Cardiac septum (tissue), 1 donor: ENCODE measurements around the gene CDKN1C. TPM values are rescaled to one million over a fixed set of nuclear protein-coding genes. Genes with fewer than 3 reads are reported as not detected.

Experiments
- DNase-seq: peaks from one replicate; pipeline ENCODE4 v3.0.0-alpha.2; 2020; ENCODE audit warnings: low spot score
- intact Hi-C: fragments of 100-400 bp; cut with DNase I; formaldehyde crosslinking; loops from one replicate; pipeline ENCODE4 v1.14.0; 2022
- total RNA-seq: library from RNA; stranded (reverse); fragmentation: NEBNext Ultra II Directional; extraction: Animal tissue kit (Norgen Biotek cat#: 25700); gene quantifications from one replicate; pipeline ENCODE4 v1.2.1, GENCODE V29; 2021
- donor health status: DM: no; HTN: no; CAD: no.

Gene CDKN1C
- total RNA-seq, 1 donor from 2014 or later = 11.5 TPM

DNA sequence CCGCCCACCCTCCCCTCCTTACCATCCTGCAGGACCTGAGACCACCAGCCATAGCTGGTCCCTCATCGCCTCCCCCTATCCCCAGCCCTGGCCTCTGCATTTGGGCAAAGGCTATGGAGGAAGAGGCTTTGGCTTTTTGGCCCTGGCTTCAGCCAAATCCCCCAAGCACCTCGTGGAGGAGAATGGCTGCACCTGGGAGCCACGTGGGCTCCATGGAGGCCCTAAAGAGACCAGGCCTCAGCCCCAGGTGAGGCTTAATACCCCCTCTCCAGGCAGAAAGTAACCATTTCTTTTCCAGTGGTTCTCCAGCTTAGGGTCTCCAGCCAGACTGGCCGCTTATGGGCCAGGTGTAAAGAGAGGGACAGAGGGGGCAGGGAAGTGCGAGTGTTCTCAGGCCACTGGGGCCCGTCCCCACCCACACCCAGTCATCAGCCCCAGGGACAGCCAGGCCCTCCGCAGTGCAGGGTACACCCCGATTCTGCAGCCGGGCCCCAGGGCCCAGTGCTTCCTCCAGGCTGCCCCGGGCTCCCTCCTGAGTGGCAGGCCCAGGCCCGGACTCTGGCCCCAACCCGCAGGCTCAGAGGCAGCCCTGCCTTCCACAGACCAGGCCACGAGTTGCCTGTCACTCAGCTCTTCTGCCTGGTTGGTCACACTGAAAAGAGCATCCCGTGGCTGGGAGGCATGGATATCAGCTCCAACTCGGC, 26.4 kb downstream of the CDKN1C start:
- intact Hi-C loops = no loop called here
- DNase-seq = no peak

DNA sequence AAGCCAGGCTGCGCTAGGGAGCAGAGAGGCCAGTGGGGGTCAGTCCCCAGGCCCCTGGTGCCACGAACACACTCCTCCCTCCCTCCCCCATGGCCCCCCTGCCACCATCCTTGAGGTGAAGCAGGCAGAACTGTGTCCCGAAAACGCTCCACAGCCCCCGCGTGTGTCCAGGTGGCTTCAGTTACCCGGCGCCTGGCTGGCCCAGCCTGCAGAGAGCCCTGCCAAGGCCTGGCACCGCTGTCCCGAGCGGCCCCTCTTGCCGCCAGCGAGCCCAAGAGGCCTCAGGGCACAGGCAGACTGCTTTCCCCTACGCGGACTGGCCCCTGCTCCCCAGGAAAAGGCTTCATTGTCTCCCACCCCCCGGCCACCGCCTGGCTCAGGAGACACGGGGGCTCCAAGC, 27.7 kb downstream of the CDKN1C start:
- intact Hi-C loops = no loop called here
- no peak for DNase-seq

GRCh38 chr11:2857276-2857675, 28.3 kb downstream of the CDKN1C start:
- no peak for DNase-seq
- intact Hi-C loops = no loop called here

- DNase-seq = no peak
- intact Hi-C loops = no loop called here
Measured at GRCh38 chr11:2855162-2855561, 30.4 kb downstream of the CDKN1C start.

DNA sequence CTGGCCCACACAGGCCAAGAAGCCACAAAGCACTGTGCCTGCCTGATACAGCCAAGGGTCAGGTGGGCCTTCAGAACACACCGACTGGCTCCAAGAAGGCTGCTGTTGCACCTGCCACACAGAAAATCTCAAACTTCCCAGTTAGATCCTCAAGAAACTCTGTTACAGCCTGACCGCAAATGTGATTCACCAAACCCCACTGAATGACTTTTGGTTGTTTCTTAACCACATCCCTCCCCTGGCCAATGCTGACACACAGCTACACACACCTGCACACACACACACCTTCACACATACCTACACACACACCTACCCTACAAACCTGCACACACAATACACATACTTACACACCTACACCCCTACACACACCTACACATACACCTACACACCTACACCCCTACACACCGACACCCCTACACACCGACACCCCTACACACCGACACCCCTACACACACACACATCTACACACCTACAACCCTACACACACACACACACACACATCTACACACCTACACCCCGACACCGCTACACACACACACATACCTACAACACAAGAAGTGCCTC, 31.5 kb downstream of the CDKN1C start:
- intact Hi-C loops = no loop called here
- DNase-seq = no peak

- intact Hi-C loops = no loop called here
- DNase-seq = no peak
Measured at GRCh38 chr11:2853401-2853800, 32.2 kb downstream of the CDKN1C start.

DNA sequence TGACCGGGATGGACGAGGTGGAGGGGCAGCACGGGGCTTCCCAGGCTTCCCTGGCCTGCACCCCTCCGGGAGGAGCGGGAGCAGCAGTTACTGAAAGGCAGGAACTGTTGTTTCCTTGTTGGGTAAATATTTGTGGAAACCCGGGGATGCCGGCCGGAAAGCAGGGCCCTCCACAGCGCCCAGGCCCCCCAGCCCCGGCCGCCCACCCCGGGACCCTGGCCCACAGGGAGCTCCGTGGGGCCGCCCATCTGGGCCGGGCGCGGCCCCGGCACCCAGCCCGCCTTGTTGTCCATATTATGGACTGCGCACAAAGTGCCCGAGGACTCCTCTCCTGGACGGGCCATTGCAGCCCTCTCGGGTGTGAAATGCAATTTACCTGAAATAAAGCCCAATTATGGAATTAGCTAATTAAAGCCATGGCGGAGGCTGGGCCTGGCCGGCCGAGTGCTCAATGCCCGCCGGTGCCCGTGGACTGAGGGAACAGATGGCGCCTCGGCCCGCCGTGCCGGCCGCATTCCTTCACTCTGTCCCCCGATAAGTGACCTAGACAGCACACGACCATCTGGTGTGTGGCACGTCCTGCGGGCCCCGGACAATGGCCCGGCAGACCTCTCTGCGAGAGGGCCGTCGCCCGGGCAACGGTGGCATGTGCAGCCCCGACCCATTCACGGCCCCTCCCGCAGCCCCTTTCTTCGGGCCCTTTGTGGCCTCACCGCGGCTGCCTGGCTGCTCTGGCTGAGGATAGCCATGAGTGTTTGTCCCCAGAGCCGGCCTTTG, 35.4 kb downstream of the CDKN1C start:
- intact Hi-C loops = no loop called here
- no peak for DNase-seq

GRCh38 chr11:2848497-2848896, 37.1 kb downstream of the CDKN1C start:
- DNase-seq = no peak
- intact Hi-C loops = no loop called here

DNA sequence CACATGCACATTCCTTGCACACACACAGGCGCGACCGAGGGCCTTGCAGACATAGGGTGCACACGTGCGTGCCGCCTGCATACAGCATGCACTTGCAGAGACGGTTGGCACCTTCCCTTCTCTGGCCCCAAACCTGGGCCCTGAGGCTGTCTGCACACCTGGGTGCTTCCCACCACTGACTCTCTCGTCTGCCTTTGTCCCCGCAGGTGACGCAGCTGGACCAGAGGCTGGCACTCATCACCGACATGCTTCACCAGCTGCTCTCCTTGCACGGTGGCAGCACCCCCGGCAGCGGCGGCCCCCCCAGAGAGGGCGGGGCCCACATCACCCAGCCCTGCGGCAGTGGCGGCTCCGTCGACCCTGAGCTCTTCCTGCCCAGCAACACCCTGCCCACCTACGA, 38.0 kb downstream of the CDKN1C start:
- intact Hi-C loops = no loop called here
- no peak for DNase-seq

DNA sequence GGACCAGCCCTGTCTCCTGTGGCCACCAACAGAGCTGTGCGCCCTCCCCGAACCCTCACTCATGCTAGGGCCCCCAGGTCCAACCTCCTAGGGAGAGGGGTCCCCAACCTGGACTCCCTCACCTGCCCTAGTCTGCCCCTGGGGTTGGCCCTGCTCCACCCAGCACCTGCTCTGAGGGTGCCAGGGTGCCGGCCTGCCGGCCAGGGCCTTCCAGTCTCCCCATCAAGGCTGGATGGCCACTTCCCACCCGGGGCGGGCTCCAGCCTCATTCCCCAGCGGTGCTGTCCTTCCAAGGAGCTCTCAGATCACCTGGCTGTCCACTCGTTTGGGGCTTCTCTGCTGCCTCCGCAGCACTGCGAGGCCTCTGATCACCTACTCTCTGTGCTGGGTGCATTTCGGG, 39.1 kb downstream of the CDKN1C start:
- intact Hi-C loops = no loop called here
- no peak for DNase-seq

GRCh38 chr11:2846056-2846455, 39.5 kb downstream of the CDKN1C start:
- DNase-seq = no peak
- intact Hi-C loops = no loop called here

- intact Hi-C loops = no loop called here
Measured at GRCh38 chr11:2844996-2845395, 40.6 kb downstream of the CDKN1C start.

GRCh38 chr11:2844116-2844842, 41.3 kb downstream of the CDKN1C start:
- intact Hi-C loops = no loop called here
- DNase-seq = no peak

More at GRCh38 chr11:2844996-2845395, 40.6 kb downstream of the CDKN1C start:
- DNase-seq = no peak

- no peak for DNase-seq
- intact Hi-C loops = no loop called here
Measured at GRCh38 chr11:2843551-2843950, 42.0 kb downstream of the CDKN1C start.

DNA sequence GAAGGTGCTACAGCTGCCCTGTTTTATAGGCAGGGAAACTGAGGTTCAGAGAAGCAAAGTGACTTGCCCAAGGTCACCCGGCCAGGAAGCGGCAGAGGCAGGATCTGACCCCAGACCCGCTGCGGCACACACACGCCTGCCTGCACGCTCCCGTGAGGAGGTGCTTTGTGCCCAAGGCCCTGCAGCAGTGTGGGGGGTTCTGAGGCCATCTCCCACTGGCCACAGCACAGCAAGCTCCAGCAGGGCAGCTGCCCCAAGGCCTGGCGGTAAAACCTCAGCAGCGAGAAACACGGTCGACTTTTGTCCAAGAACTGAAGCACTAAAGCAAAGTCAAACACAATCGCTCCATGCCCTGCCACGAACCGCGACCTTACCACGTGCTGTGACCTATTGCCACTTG, 42.7 kb downstream of the CDKN1C start:
- DNase-seq = no peak
- intact Hi-C loops = no loop called here

GRCh38 chr11:2841411-2842190, 44.0 kb downstream of the CDKN1C start:
- intact Hi-C loops = no loop called here
- DNase-seq = no peak

- DNase-seq = no peak
- intact Hi-C loops = loop anchor here (5.0 kb wide), 1 partner anchor 43 kb away; no protein-coding TSS in a partner anchor
Measured at GRCh38 chr11:2839395-2839943, 46.1 kb downstream of the CDKN1C start.

GRCh38 chr11:2838676-2839294, 46.8 kb downstream of the CDKN1C start:
- intact Hi-C loops = loop anchor here (5.0 kb wide), 1 partner anchor 44 kb away; no protein-coding TSS in a partner anchor
- no peak for DNase-seq

DNA sequence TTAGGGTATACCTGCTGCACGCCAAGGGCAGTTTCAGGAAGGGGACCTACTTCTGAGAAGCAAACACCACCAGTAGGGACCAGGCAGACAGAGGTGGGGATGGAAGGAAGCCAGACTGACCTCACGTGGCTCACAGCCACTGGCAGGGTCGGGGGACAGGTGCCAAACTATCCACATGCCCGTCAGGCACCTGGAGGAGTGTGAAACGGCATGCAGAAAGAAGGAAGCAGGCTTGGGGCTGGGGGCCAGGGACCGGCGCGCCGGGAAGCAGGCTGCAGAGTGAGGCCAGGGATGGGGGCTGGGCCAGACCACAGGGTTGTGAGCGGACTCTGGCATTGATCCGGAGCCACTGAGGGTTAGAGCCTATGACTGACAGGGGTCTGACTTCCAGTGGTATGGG, 47.5 kb downstream of the CDKN1C start:
- intact Hi-C loops = loop anchor here (5.0 kb wide), 1 partner anchor 44 kb away; no protein-coding TSS in a partner anchor
- no peak for DNase-seq
